SK-N-MC (cell line): ENCODE data around the gene UGP2.

ENCODE experiments used
- EZH2 ChIP-seq: fragments of 200-600 bp; sonication (generic); IDR thresholded peaks from one replicate; pipeline ENCODE4 v1.6.1; 2017; ENCODE audit warnings: antibody characterized with exemption
- POLR2AphosphoS5 ChIP-seq: IDR thresholded peaks from 2 replicates; pipeline ENCODE4 v1.6.1; 2012; ENCODE audit warnings: mild to moderate bottlenecking, low read depth, low read length, borderline replicate concordance

GRCh38 chr2:63837036-63837594 is 4.6 kb upstream of the UGP2 start:
- no peak for TF ChIP-seq POLR2AphosphoS5
- TF ChIP-seq EZH2: no peak
